HEK293 (cell line): Measurements from ENCODE around the gene SLC28A1.
A peak's percentile ranks its signal among the peaks of the same experiment; 100 is the strongest.

ENCODE experiments used
- CTCF ChIA-PET: fragments of 350-600 bp; formaldehyde crosslinking; extraction: SDS; loops from one replicate; lab custom pipeline; 2021; ENCODE audit warnings: antibody characterized with exemption; lab: Yijun Ruan, JAX
- POLR2A ChIA-PET: fragments of 300-600 bp; formaldehyde crosslinking; extraction: SDS; loops from one replicate; lab custom pipeline; 2020; ENCODE audit warnings: antibody characterized with exemption, inconsistent platforms; lab: Yijun Ruan, JAX
- H3K27ac ChIP-seq: fragments of 200-500 bp; sonication (Bioruptor generic); 2 replicates; pipeline ENCODE4 v1.5.1; 2014; ENCODE audit warnings: low read depth, low read length, control low read depth, inconsistent platforms; ENCODE audit errors: extremely low read depth
- H3K36me3 ChIP-seq, 2 experiments: fragments of 200-500 bp in 1 of 2; sonication (Bioruptor generic) in 1 of 2; 1 replicate in 1 of 2; 2 replicates in 1 of 2; pipeline ENCODE4 v1.5.1; 2014 to 2017; ENCODE audit warnings: inconsistent platforms in 2 of 2, low read length in 2 of 2; ENCODE audit not compliant: control insufficient read depth in 2 of 2, insufficient read depth in 1 of 2
- H3K4me1 ChIP-seq: fragments of 200-500 bp; sonication (Bioruptor generic); 2 replicates; pipeline ENCODE4 v1.5.1; 2014; ENCODE audit warnings: mild to moderate bottlenecking, low read length, inconsistent platforms; ENCODE audit not compliant: control insufficient read depth, insufficient read depth
- H3K4me3 ChIP-seq: 2 replicates; pipeline ENCODE4 v1.5.1; 2011; ENCODE audit warnings: low read depth, mild to moderate bottlenecking, control low read depth, low read length, moderate library complexity
- H3K9me3 ChIP-seq: fragments of 200-500 bp; sonication (Bioruptor generic); 2 replicates; pipeline ENCODE4 v1.5.1; 2014; ENCODE audit warnings: low read depth, low read length, inconsistent platforms; ENCODE audit not compliant: control insufficient read depth, insufficient read depth
- KLF1 ChIP-seq: fragments of 450-650 bp; formaldehyde crosslinking; IDR thresholded peaks from 2 replicates; pipeline ENCODE4 v1.5.1; 2016; ENCODE audit warnings: missing biosample characterization, missing genetic modification characterization
- PRDM1 ChIP-seq: fragments of 450-650 bp; formaldehyde crosslinking; IDR thresholded peaks from 2 replicates; pipeline ENCODE4; 2016; ENCODE audit warnings: missing biosample characterization, missing genetic modification characterization
- SALL2 ChIP-seq: fragments of 450-650 bp; formaldehyde crosslinking; IDR thresholded peaks from 2 replicates; pipeline ENCODE4 v1.5.0; 2017; ENCODE audit warnings: missing biosample characterization, mild to moderate bottlenecking, missing genetic modification characterization, borderline replicate concordance
- SETDB1 ChIP-seq: IDR thresholded peaks from one replicate; pipeline ENCODE4 v1.6.1; 2017; ENCODE audit warnings: mild to moderate bottlenecking, low read length, moderate library complexity, mixed read lengths; ENCODE audit not compliant: insufficient read length
- ZFP41 ChIP-seq: fragments of 450-650 bp; formaldehyde crosslinking; IDR thresholded peaks from 2 replicates; pipeline ENCODE4 v1.5.1; 2016; ENCODE audit warnings: missing biosample characterization, missing genetic modification characterization, borderline replicate concordance
- ZNF114 ChIP-seq: fragments of 450-650 bp; formaldehyde crosslinking; IDR thresholded peaks from 2 replicates; pipeline ENCODE4 v1.5.0; 2017; ENCODE audit warnings: missing biosample characterization, missing genetic modification characterization
- ZNF133 ChIP-seq: fragments of 450-650 bp; formaldehyde crosslinking; IDR thresholded peaks from 2 replicates; pipeline ENCODE4 v1.5.1; 2016; ENCODE audit warnings: missing biosample characterization, missing genetic modification characterization
- ZNF223 ChIP-seq: fragments of 450-650 bp; formaldehyde crosslinking; IDR thresholded peaks from 2 replicates; pipeline ENCODE4 v1.5.1; 2016; ENCODE audit warnings: missing biosample characterization, missing genetic modification characterization
- ZNF248 ChIP-seq: fragments of 450-650 bp; formaldehyde crosslinking; IDR thresholded peaks from 2 replicates; pipeline ENCODE4 v1.5.1; 2017; ENCODE audit warnings: missing biosample characterization, missing genetic modification characterization
- ZNF76 ChIP-seq: fragments of 450-650 bp; formaldehyde crosslinking; IDR thresholded peaks from 2 replicates; pipeline ENCODE4; 2016; ENCODE audit warnings: low read depth, missing biosample characterization, missing genetic modification characterization, borderline replicate concordance
- ZNF777 ChIP-seq: fragments of 450-650 bp; formaldehyde crosslinking; IDR thresholded peaks from 2 replicates; pipeline ENCODE4 v1.5.1; 2017; ENCODE audit warnings: missing biosample characterization, missing genetic modification characterization, borderline replicate concordance
- ZNF792 ChIP-seq: fragments of 450-650 bp; formaldehyde crosslinking; IDR thresholded peaks from 2 replicates; pipeline ENCODE4 v1.5.1; 2016; ENCODE audit warnings: missing biosample characterization, missing genetic modification characterization
- TF ChIP-seq, protein P1 (sequence below): IDR thresholded peaks from 2 replicates; pipeline ENCODE4 v1.6.1; 2011; ENCODE audit warnings: mild to moderate bottlenecking, low read depth, low read length, borderline replicate concordance
- TF ChIP-seq, protein P2 (sequence below): fragments of 450-650 bp; formaldehyde crosslinking; IDR thresholded peaks from 2 replicates; pipeline ENCODE4 v1.5.1; 2017; ENCODE audit warnings: missing biosample characterization, missing genetic modification characterization
- TF ChIP-seq, protein P3 (sequence below): fragments of 450-650 bp; formaldehyde crosslinking; IDR thresholded peaks from 2 replicates; pipeline ENCODE4 v1.5.1; 2016; ENCODE audit warnings: missing biosample characterization, missing genetic modification characterization
- TF ChIP-seq, protein P4 (sequence below): fragments of 450-650 bp; formaldehyde crosslinking; IDR thresholded peaks from 2 replicates; pipeline ENCODE4 v1.5.1; 2016; ENCODE audit warnings: missing biosample characterization, missing genetic modification characterization

The SLC28A1 gene

DNA sequence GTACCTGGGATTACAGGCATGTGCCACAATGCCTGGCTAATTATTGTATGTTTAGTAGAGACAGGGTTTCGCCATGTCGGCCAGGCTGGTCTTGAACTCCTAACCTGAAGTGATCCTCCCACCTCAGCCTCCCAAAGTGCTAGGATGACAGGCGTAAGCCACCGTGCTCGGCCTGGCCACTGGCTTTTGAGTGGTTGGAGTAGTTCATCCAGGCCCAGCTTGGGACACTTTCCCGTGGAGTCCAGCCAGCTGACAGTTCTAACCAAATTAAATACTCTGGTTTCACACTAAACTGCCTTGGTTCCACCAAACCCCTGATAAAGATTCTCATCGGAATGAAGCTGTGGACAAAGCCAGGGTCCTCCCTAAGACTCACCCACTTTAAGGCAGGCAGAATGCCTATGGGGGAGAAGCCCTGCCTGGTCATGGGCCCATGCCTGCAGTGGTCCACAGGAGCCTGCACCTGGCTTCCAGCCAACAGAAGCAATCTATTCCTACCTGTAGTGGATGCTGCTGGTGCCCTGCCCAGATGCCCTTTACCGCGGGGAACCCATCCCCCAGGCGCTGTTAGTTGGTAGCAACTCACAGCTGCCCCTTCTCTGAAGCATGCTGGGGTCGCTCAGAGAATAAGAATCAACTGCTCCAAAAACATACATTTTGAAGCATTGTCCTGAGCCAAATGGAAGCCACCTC, 5.2 kb upstream of the SLC28A1 start:
- H3K9me3 ChIP-seq, result no peaks in the 10 kb centered on the region
- H3K4me3 ChIP-seq, result no peak overlapping the region
- no peaks in the 10 kb centered on the region for H3K36me3 ChIP-seq
- POLR2A ChIA-PET, result no interaction called here
- TF ChIP-seq, protein P1, sequence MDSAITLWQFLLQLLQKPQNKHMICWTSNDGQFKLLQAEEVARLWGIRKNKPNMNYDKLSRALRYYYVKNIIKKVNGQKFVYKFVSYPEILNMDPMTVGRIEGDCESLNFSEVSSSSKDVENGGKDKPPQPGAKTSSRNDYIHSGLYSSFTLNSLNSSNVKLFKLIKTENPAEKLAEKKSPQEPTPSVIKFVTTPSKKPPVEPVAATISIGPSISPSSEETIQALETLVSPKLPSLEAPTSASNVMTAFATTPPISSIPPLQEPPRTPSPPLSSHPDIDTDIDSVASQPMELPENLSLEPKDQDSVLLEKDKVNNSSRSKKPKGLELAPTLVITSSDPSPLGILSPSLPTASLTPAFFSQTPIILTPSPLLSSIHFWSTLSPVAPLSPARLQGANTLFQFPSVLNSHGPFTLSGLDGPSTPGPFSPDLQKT, result no peak
- TF ChIP-seq ZNF777 (tag by site-specific recombination) (no peak), SETDB1 (no peak), ZNF114 (tag by site-specific recombination) (no peak), ZNF76 (tag by site-specific recombination) (no peak), ZNF223 (tag by site-specific recombination) (no peak), ZNF133 (no peak), SALL2 (tag by site-specific recombination) (no peak), KLF1 (tag by site-specific recombination) (no peak), ZFP41 (tag by site-specific recombination) (no peak), ZNF792 (tag by site-specific recombination) (no peak)
- TF ChIP-seq, protein P2, sequence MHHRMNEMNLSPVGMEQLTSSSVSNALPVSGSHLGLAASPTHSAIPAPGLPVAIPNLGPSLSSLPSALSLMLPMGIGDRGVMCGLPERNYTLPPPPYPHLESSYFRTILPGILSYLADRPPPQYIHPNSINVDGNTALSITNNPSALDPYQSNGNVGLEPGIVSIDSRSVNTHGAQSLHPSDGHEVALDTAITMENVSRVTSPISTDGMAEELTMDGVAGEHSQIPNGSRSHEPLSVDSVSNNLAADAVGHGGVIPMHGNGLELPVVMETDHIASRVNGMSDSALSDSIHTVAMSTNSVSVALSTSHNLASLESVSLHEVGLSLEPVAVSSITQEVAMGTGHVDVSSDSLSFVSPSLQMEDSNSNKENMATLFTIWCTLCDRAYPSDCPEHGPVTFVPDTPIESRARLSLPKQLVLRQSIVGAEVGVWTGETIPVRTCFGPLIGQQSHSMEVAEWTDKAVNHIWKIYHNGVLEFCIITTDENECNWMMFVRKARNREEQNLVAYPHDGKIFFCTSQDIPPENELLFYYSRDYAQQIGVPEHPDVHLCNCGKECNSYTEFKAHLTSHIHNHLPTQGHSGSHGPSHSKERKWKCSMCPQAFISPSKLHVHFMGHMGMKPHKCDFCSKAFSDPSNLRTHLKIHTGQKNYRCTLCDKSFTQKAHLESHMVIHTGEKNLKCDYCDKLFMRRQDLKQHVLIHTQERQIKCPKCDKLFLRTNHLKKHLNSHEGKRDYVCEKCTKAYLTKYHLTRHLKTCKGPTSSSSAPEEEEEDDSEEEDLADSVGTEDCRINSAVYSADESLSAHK (tag by site-specific recombination), result no peak
- TF ChIP-seq, protein P3, sequence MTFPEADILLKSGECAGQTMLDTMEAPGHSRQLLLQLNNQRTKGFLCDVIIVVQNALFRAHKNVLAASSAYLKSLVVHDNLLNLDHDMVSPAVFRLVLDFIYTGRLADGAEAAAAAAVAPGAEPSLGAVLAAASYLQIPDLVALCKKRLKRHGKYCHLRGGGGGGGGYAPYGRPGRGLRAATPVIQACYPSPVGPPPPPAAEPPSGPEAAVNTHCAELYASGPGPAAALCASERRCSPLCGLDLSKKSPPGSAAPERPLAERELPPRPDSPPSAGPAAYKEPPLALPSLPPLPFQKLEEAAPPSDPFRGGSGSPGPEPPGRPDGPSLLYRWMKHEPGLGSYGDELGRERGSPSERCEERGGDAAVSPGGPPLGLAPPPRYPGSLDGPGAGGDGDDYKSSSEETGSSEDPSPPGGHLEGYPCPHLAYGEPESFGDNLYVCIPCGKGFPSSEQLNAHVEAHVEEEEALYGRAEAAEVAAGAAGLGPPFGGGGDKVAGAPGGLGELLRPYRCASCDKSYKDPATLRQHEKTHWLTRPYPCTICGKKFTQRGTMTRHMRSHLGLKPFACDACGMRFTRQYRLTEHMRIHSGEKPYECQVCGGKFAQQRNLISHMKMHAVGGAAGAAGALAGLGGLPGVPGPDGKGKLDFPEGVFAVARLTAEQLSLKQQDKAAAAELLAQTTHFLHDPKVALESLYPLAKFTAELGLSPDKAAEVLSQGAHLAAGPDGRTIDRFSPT (tag by site-specific recombination), result no peak
- TF ChIP-seq, protein P4, sequence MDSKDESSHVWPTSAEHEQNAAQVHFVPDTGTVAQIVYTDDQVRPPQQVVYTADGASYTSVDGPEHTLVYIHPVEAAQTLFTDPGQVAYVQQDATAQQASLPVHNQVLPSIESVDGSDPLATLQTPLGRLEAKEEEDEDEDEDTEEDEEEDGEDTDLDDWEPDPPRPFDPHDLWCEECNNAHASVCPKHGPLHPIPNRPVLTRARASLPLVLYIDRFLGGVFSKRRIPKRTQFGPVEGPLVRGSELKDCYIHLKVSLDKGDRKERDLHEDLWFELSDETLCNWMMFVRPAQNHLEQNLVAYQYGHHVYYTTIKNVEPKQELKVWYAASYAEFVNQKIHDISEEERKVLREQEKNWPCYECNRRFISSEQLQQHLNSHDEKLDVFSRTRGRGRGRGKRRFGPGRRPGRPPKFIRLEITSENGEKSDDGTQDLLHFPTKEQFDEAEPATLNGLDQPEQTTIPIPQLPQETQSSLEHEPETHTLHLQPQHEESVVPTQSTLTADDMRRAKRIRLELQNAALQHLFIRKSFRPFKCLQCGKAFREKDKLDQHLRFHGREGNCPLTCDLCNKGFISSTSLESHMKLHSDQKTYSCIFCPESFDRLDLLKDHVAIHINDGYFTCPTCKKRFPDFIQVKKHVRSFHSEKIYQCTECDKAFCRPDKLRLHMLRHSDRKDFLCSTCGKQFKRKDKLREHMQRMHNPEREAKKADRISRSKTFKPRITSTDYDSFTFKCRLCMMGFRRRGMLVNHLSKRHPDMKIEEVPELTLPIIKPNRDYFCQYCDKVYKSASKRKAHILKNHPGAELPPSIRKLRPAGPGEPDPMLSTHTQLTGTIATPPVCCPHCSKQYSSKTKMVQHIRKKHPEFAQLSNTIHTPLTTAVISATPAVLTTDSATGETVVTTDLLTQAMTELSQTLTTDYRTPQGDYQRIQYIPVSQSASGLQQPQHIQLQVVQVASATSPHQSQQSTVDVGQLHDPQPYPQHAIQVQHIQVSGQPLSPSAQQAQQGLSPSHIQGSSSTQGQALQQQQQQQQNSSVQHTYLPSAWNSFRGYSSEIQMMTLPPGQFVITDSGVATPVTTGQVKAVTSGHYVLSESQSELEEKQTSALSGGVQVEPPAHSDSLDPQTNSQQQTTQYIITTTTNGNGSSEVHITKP (tag by site-specific recombination), result no peak
- H3K27ac ChIP-seq, result no peak overlapping the region
- CTCF ChIA-PET, result interaction anchor here (0.7 to 3.4 kb wide), 12 partner anchors 9 to 1288 kb away, joined by 3 to 20 read pairs (median 6); partner anchors contain the start of gene WDR73
- H3K4me1 ChIP-seq, result no peaks in the 10 kb centered on the region

DNA sequence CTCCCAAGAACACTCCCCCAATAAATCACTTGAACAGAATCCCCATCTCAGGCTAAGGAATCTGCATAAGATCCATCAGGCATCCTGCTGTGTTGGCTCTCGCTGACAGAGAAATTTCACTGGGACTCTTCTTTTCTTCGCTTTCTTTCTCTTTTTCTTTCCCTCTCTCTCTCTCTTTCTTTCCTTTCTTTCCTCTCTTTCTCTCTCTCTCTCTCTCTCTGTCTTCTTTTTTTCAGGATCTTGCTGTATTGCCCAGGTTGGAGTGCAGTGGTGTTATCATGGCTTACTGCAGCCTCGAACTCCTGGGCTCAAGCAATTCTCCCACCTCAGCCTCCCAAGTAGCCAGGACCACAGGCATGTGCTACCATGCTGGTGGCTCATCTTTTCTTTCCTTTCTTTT, 4.5 kb upstream of the SLC28A1 start:
- TF ChIP-seq ZNF248, result no peak
- peak; percentile 92 for TF ChIP-seq PRDM1 (tag by site-specific recombination)
- TF ChIP-seq, all 188 proteins: peak for 1
- H3K4me1 ChIP-seq, result no peaks in the 10 kb centered on the region
- ChIA-PET CTCF (interaction anchor here (0.7 kb wide), 1 partner anchor 1288 kb away, joined by 3 read pairs; no protein-coding TSS in a partner anchor), POLR2A (interaction anchor here (0.7 kb wide), 2 partner anchors 13 to 42 kb away, joined by 3 to 5 read pairs; no protein-coding TSS in a partner anchor)
- H3K27ac ChIP-seq, result no peak overlapping the region
- no peaks in the 10 kb centered on the region for H3K9me3 ChIP-seq
- no peaks in the 10 kb centered on the region for H3K36me3 ChIP-seq
- no peak overlapping the region for H3K4me3 ChIP-seq
